Parathyroid adenoma (tissue), 2 donors: ENCODE measurements around the gene GSTM5.
"Not testable (repeated sequence)": the region's sequence is repeated elsewhere in the genome, so short reads cannot be mapped to it uniquely, and the experiment has no call there.

ENCODE experiments used
- H2AFZ ChIP-seq: fragments of 300-600 bp; sonication (generic); one replicate; pipeline ENCODE4 v1.7.0; 2017; ENCODE audit warnings: antibody characterized with exemption, mild to moderate bottlenecking
- H3K27ac ChIP-seq: fragments of 300-600 bp; sonication (generic); one replicate; pipeline ENCODE4 v1.7.0; 2017
- H3K27me3 ChIP-seq: fragments of 300-600 bp; sonication (generic); one replicate; pipeline ENCODE4 v1.7.0; 2017; ENCODE audit warnings: low read length; ENCODE audit not compliant: control insufficient read depth, insufficient read depth
- H3K36me3 ChIP-seq: fragments of 300-600 bp; sonication (generic); one replicate; pipeline ENCODE4 v1.7.0; 2017; ENCODE audit warnings: low read length; ENCODE audit not compliant: control insufficient read depth, insufficient read depth
- H3K4me1 ChIP-seq: fragments of 300-600 bp; sonication (generic); one replicate; pipeline ENCODE4 v1.7.0; 2017; ENCODE audit warnings: control low read depth
- H3K4me2 ChIP-seq: fragments of 300-600 bp; sonication (generic); one replicate; pipeline ENCODE4 v1.7.0; 2017; ENCODE audit warnings: low read length
- H3K4me3 ChIP-seq: fragments of 300-600 bp; sonication (generic); one replicate; pipeline ENCODE4 v1.7.0; 2017; ENCODE audit warnings: low read depth, low read length
- H3K79me2 ChIP-seq: fragments of 300-600 bp; sonication (generic); one replicate; pipeline ENCODE4 v1.7.0; 2017; ENCODE audit warnings: control low read depth
- H3K9ac ChIP-seq: fragments of 300-600 bp; sonication (generic); one replicate; pipeline ENCODE4 v1.7.0; 2017; ENCODE audit warnings: mild to moderate bottlenecking
- H3K9me3 ChIP-seq: fragments of 300-600 bp; sonication (generic); one replicate; pipeline ENCODE4 v1.7.0; 2017; ENCODE audit warnings: low read length; ENCODE audit not compliant: control insufficient read depth
- CTCF ChIP-seq: fragments of 300-600 bp; sonication (generic); IDR thresholded peaks from one replicate; pipeline ENCODE4 v1.7.0; 2017; ENCODE audit warnings: antibody characterized with exemption, mild to moderate bottlenecking
- donor health status: primary hyperparathyroidism.

Gene GSTM5

GRCh38 chr1:109671067-109671466, 41.0 kb upstream of the GSTM5 start:
- Histone ChIP-seq H3K36me3 (no peaks in the 10 kb centered on the region), H3K9ac (no peak overlapping the region), H3K4me2 (no peak overlapping the region), H3K4me1 (no peaks in the 10 kb centered on the region), H3K9me3 (no peaks in the 10 kb centered on the region), H3K27me3 (no peaks in the 10 kb centered on the region), H3K27ac (no peak overlapping the region), H2AFZ (no peak overlapping the region), H3K4me3 (no peak overlapping the region), H3K79me2 (no peaks in the 10 kb centered on the region)
- TF ChIP-seq CTCF = no peak

- H3K27me3 ChIP-seq, H3K4me2 ChIP-seq, H3K9ac ChIP-seq, H3K9me3 ChIP-seq, H3K4me1 ChIP-seq, H3K36me3 ChIP-seq, H3K79me2 ChIP-seq, H2AFZ ChIP-seq, H3K4me3 ChIP-seq, H3K27ac ChIP-seq: not testable (repeated sequence)
These were observed 38.2 kb upstream of the GSTM5 start for GRCh38 chr1:109673861-109674260.

GRCh38 chr1:109676683-109677381, 35.2 kb upstream of the GSTM5 start:
- not testable (repeated sequence) for H3K27ac ChIP-seq, H2AFZ ChIP-seq, H3K4me3 ChIP-seq, H3K36me3 ChIP-seq, H3K9ac ChIP-seq, H3K27me3 ChIP-seq, H3K79me2 ChIP-seq, H3K9me3 ChIP-seq, H3K4me1 ChIP-seq, H3K4me2 ChIP-seq

GRCh38 chr1:109677459-109677858, 34.6 kb upstream of the GSTM5 start:
- Histone ChIP-seq H3K4me3 (no peak overlapping the region), H2AFZ (no peak overlapping the region), H3K9ac (no peak overlapping the region), H3K4me1 (no peaks in the 10 kb centered on the region), H3K27me3 (no peaks in the 10 kb centered on the region), H3K79me2 (no peaks in the 10 kb centered on the region), H3K36me3 (no peaks in the 10 kb centered on the region), H3K27ac (no peak overlapping the region), H3K4me2 (no peak overlapping the region), H3K9me3 (no peaks in the 10 kb centered on the region)
- no peak for TF ChIP-seq CTCF

DNA sequence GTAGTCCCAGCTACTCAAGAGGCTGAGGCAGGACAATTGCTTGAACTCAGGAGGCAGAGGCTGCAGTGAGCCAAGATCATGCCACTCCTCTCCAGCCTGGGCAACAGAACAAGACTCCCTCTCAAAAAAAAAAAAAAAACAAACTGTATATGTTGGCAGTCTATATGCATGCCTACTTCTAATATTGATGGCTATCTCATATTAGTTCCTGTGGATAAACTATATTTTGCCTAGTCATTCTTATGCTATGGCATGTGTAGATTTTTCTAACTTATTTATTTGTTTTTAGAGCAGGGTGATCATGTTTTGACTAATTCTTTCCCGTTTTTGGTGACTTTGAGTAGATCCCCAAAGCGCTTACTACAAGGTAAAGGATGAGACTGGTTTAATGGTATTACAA, 33.4 kb upstream of the GSTM5 start:
- H3K36me3 ChIP-seq, H3K4me1 ChIP-seq, H3K27me3 ChIP-seq, H2AFZ ChIP-seq, H3K9me3 ChIP-seq, H3K4me2 ChIP-seq, H3K9ac ChIP-seq, H3K79me2 ChIP-seq, H3K4me3 ChIP-seq, H3K27ac ChIP-seq: not testable (repeated sequence)

DNA sequence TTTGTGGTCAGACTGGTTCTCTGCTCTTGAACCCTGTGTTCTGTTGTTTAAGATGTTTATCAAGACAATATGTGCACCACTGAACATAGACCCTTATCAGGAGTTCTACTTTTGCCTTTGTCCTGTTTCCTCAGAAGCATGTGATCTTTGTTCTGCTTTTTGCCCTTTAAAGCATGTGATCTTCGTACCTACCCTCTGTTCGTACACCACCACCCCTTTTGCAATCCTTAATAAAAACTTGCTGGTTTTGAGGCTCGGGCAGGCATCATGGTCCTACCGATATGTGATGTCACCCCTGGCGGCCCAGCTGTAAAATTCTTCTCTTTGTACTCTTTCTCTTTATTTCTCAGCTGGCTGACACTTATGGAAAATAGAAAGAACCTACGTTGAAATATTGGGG, 27.3 kb upstream of the GSTM5 start:
- not testable (repeated sequence) for H2AFZ ChIP-seq, H3K27me3 ChIP-seq, H3K4me3 ChIP-seq

DNA sequence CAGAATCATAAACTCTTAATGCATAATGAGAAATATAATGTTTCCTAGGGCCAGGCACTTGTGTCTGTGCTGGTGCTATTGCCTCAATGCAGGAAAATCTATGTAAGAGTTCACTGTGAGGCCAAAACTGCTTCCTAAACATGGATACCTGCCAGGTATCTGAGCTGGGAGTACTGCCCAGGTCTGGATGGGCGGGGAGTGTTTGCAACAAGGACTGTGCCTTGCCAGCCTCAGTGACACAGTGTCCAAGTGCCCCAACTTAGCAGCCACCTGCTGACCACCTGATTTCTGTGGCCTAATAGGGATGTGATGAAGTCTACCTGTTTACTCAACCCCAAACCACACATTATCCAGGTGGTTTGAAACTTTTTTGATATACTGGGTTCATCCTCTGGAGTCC, 26.7 kb upstream of the GSTM5 start:
- not testable (repeated sequence) for H3K36me3 ChIP-seq, H3K27me3 ChIP-seq, H3K4me1 ChIP-seq, H2AFZ ChIP-seq, H3K4me2 ChIP-seq, H3K9ac ChIP-seq, H3K79me2 ChIP-seq, H3K9me3 ChIP-seq, H3K27ac ChIP-seq, H3K4me3 ChIP-seq

More for the DNA sequence above, 27.3 kb upstream of the GSTM5 start:
- H3K79me2 ChIP-seq, H3K4me1 ChIP-seq, H3K27ac ChIP-seq, H3K36me3 ChIP-seq, H3K4me2 ChIP-seq, H3K9ac ChIP-seq, H3K9me3 ChIP-seq: not testable (repeated sequence)

DNA sequence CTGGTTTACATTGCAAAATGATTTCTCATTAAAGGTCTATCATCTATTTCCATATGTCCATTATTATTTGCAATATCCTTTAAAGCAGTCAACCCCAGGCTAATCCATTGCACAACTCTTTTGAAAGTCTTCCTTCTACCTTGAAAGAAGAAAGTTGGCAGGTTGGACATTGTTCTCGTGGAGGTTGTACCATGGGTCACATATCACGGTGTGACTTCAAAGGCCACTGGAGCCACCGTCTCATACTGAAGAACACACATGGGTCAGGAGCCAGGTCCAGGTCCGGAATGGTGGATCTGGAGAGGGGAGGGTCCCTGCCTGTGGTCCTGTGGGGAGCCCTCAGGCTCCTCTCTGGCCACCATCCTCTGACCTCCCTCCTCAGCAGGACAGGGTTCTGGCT, 26.2 kb upstream of the GSTM5 start:
- not testable (repeated sequence) for H3K27ac ChIP-seq, H3K27me3 ChIP-seq, H3K4me2 ChIP-seq

DNA sequence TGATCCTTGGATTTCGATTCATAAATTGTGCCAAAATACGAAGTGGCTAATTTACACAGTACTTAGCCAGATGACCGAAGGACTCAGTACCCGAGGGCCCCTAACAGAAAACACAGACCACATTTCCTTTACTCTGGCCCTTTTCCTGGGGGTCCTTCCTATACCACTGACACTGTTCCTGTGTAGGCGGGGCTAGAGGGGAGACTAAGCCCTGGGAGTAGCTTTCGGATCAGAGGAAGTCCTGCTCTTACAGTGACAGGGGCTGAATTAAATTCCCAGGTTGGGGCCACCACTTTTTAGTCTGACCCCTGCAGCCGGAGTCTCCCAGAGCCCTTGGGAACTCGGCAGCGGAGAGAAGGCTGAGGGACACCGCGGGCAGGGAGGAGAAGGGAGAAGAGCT, 24.9 kb upstream of the GSTM5 start:
- not testable (repeated sequence) for H3K9ac ChIP-seq, H2AFZ ChIP-seq, H3K27me3 ChIP-seq, H3K4me2 ChIP-seq, H3K4me1 ChIP-seq, H3K27ac ChIP-seq, H3K36me3 ChIP-seq, H3K79me2 ChIP-seq, H3K4me3 ChIP-seq, H3K9me3 ChIP-seq

More for the DNA sequence above, 26.2 kb upstream of the GSTM5 start:
- not testable (repeated sequence) for H3K36me3 ChIP-seq, H2AFZ ChIP-seq, H3K9ac ChIP-seq, H3K79me2 ChIP-seq, H3K4me3 ChIP-seq, H3K4me1 ChIP-seq, H3K9me3 ChIP-seq
